ENCODE results near the gene OR10G4.
"Not testable (repeated sequence)": the region's sequence is repeated elsewhere in the genome, so short reads cannot be mapped to it uniquely, and the experiment has no call there.

Gene OR10G4

GRCh38 chr11:124012697-124013096 lies at the start of gene OR10G4:
Gene OR10G4 (plus strand): TSS chr11:124012997. CDS start chr11:124015575, 2,578 bp downstream.
- DNase-seq (ENCODE audit: low spot score) = no peak

GRCh38 chr11:123973816-123974215 lies 39.0 kb upstream of the OR10G4 start:
- peak; percentile 37 for DNase-seq (ENCODE audit: low spot score)

DNA sequence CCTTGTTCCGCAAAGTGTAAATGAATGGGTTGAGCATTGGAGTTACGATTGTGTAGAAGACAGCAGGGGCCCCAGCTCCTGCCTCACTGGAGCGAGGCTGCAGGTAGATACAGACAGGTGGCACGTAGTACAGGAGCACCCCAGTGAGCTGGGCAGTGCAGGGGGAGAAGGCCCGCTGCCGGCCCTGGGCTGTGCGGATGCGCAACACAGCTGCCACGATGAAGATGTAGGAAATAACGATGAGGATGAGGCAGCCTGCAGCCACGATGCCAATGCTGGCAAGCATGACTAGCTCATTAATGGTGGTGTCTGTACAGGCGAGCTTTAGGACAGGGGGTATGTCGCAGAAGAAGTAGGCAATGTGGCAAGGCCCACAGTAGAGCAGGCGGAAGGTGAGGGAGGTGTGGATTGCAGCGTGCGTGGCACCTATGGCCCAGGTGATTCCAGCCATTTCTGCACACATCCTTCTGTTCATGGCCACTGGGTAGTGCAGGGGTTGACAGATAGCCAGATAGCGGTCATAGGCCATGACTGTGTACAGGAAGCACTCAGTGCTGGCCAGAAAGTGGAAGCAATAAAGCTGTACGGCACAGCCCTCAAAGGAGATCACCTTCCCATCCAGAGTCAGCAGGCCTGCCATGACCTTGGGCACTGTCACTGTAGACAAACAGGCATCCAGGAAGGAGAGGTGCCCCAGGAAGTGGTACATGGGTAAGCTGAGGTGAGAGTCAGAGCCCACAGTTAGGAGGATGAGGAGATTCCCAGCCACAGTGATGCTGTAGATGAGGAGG lies 35.8 kb upstream of the OR10G4 start:
- DNase-seq (ENCODE audit: low spot score) = no peak

DNA sequence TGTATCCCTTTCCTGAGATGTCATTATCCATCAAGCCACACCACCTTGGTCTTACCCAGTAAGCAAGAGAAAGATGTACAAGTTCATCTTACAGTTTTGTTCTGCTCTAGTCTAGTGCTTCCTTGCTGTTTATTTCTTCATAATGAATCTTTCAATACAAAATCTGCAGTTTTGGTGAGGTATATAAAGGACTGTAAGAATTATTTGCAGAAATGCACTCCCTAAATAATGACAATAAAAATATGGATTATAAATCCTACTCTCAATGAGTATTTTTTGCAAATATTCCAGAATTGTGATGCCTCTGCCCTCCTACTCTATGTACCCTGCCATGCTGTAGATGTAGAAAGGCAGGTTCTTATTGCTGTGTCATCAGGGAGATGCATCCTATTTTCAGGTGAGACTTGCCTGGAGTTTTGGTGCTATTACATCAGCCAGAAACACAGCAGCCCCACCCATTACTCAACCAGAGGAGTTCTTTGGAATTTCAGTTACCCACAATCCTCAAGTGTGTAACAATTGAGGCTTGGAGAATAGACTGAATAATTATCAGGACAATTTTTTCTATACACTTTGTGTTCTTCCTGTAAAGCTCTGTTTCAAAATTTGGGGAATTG lies 35.0 kb upstream of the OR10G4 start, which contains the start of gene OR10S1:
Gene OR10S1, minus strand, starts transcription at position 51 of the 617 bp plus-strand sequence. CDS start 117 bp downstream, outside the sequence.
- DNase-seq (ENCODE audit: low spot score) = no peak

- no peak for DNase-seq (ENCODE audit: low spot score)
Observed at GRCh38 chr11:123979311-123979710, 33.5 kb upstream of the OR10G4 start.

DNA sequence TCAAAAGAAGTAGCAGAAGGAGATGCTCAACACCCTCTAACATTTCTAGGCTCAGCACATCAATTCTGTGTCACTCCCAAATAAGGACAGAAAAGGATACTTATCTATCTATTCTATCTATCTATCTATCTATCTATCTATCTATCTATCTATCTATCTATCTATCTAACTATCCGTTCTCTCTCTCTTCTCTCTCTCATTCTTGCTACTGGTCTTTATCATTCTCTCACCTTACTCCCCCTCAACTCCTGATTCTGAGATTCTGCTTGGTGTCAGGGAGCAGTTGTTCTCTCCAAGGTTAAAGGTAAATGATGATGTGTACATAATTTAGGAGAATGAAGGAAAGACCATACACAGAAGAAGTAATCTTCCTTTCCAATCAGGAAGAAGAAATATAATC lies 17.7 kb upstream of the OR10G4 start, which contains the start of gene OR10G6:
Gene OR10G6, minus strand, starts transcription at position 43 of the 400 bp plus-strand sequence. Its CDS starts 0 bp downstream, at position 43.
- DNase-seq (ENCODE audit: low spot score) = no peak

DNA sequence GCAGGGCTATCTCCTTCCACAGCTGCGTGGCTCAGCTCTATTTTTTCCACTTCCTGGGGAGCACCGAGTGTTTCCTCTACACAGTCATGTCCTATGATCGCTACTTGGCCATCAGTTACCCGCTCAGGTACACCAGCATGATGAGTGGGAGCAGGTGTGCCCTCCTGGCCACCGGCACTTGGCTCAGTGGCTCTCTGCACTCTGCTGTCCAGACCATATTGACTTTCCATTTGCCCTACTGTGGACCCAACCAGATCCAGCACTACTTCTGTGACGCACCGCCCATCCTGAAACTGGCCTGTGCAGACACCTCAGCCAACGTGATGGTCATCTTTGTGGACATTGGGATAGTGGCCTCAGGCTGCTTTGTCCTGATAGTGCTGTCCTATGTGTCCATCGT lies 3.0 kb downstream of the OR10G4 start:
- not testable (repeated sequence) for DNase-seq (ENCODE audit: low spot score)

- no peak for DNase-seq (ENCODE audit: low spot score)
Observed at GRCh38 chr11:124026498-124026897, 13.7 kb downstream of the OR10G4 start, which contains the start of gene OR10G8. Gene OR10G8 (plus strand): TSS chr11:124026798. CDS start chr11:124029623, 2,825 bp downstream.

GRCh38 chr11:124036666-124037065 lies 23.9 kb downstream of the OR10G4 start:
- DNase-seq (ENCODE audit: low spot score) = no peak

DNA sequence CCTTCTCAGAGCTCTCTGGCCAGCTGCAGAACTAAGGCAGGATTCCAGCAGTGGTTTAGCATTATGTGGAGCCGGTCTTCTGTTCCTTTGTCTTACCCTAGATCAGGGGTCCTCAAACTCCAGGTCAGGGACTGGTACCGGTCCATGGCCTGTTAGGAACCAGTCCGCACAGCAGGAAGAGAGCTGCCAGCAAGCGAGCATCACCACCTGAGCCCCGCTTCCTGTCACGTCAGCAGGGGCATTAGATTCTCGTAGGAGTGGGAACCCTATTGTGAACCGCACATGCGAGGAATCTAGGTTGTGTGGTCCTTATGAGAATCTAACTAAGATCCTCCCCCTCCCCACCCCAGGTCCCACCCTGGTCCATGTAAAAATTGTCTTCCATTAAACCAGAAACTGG lies 26.8 kb downstream of the OR10G4 start:
- no peak for DNase-seq (ENCODE audit: low spot score)

DNA sequence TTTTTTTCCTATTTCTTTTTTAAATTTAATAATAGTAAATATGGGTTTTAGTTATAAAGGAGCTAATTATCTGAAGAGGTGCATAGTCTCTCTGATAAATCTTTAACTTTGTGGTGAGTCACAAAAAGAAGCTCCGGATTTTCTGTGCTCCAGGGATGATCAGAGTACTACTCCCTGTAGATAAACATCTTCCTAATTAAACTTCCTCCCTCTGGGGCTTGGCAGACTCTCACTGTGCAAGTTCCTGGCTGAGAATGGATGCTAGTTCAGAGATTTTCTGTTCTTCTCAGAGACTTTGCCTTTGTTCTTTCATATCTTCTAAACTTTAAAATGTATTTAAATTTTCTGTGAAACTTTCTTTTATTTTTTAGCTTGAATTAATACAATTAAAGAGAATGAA lies 28.5 kb downstream of the OR10G4 start, which contains the start of gene OR10G7:
Gene OR10G7, minus strand, starts transcription at position 72 of the 400 bp plus-strand sequence. CDS start 2,324 bp downstream, outside the sequence.
- DNase-seq (ENCODE audit: low spot score) = no peak

DNA sequence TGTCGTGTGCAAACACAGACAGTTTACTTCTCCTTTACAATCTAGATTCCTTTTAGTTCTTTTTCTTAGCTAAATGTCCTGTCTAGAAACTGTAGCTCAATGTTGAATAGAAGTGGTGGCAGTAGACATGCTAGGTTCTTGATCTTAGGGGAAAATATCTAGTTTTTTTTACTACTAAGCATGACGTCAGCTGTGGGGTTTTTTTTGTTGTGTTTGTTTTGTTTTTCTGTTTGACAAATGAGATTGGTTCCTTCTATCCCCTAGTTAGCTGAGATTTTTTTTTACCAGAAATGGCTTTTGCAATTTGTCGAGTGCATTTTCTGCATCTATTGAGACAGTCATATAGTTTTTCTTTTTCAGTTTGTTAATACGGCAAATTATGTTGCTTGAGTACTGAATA lies 30.6 kb downstream of the OR10G4 start:
- DNase-seq (ENCODE audit: low spot score) = no peak

GRCh38 chr11:124050748-124051147 lies 38.0 kb downstream of the OR10G4 start:
- DNase-seq (ENCODE audit: low spot score) = no peak

GRCh38 chr11:124052966-124053365 lies 40.2 kb downstream of the OR10G4 start:
- DNase-seq (ENCODE audit: low spot score) = no peak
